Measurements from ENCODE around the gene AGR3. TPM values are rescaled to one million over a fixed set of nuclear protein-coding genes. Genes with fewer than 3 reads are reported as not detected.
A peak's percentile ranks its signal among the peaks of the same experiment; 100 is the strongest.

The AGR3 gene
- polyA plus RNA-seq, 1 experiment = not detected

DNA sequence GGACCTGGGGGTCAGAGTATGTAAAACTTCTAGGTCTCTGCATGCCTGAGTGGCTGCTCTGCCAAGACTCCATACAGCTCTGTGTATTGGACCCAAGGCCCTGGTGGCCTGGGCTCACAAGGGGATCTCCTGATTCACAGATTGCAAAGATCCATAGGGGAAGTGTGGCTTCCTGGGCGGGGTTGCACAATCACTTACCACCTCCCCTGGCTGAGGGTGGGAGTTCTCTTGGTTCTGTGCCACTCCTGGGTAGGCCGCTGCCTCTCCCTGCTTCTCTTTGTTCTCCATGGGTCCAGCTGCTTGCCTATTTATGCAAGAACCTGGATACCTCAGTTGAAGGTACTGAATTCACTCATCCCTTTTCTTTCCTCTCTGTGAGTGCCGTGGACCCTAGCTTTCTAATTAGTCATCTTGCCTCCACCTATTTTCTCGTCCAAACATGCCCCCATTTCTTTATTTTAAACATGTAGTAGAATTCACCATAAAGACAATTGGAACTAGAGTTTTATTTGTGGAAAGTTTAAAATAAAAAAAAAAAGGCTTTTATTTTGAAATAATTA, 18.5 kb upstream of the AGR3 start:
- Histone ChIP-seq H3K9me3 (ENCODE audit: control insufficient read depth, insufficient read depth, low read length) (no peaks in the 10 kb centered on the region), H3K27me3 (ENCODE audit: control insufficient read depth, insufficient read depth, low read length) (no peaks in the 10 kb centered on the region), H3K4me3 (ENCODE audit: low read depth, low read length) (no peak overlapping the region), H3K27ac (ENCODE audit: low read depth, low read length) (no peak overlapping the region)
- POLR2A ChIA-PET = no interaction called here
- no peak for DNase-seq (ENCODE audit: low read depth, low spot score)
- CTCF ChIA-PET = interaction anchor here (0.6 to 1.1 kb wide), 2 partner anchors 9 to 10 kb away, joined by 3 read pairs; no protein-coding TSS in a partner anchor
- TF ChIP-seq, protein P1, sequence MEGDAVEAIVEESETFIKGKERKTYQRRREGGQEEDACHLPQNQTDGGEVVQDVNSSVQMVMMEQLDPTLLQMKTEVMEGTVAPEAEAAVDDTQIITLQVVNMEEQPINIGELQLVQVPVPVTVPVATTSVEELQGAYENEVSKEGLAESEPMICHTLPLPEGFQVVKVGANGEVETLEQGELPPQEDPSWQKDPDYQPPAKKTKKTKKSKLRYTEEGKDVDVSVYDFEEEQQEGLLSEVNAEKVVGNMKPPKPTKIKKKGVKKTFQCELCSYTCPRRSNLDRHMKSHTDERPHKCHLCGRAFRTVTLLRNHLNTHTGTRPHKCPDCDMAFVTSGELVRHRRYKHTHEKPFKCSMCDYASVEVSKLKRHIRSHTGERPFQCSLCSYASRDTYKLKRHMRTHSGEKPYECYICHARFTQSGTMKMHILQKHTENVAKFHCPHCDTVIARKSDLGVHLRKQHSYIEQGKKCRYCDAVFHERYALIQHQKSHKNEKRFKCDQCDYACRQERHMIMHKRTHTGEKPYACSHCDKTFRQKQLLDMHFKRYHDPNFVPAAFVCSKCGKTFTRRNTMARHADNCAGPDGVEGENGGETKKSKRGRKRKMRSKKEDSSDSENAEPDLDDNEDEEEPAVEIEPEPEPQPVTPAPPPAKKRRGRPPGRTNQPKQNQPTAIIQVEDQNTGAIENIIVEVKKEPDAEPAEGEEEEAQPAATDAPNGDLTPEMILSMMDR (IDR thresholded peaks at IDR 0.05; ENCODE audit: low read depth, low read length) = no peak

DNA sequence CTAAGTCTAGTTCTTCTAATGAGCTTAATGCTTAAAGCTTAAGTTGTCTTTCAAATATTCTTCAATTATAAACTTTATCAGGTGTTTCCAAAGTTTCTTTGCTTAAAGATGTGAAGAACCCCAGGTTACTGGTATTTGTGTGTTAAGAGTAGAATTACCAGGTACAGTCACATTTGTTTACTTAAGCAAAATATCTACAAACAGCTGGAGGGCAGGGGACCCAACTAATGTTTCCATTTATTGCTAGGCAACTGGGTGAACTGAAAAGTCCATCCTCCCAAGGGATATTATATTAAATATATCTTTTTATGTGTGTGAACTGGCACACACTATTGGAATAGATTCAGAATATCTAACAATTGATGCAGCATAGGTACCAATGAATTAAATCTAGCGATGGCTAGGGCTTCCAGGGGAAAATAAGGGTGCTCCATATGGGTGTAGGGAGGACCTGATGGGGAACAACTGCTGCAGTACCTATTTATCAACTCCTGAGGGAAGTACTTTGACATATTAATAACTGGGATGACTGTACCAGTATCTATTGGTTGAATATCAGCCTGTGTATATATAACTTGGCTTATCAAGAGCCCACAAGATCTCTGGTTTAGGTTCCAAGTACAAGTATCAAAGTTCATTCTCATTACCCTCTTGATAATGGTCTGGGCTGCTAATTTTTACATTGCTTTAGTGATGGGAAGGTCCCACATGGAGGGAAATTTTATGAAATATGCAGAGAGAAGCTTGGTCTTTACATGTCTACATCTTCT, 10.3 kb upstream of the AGR3 start:
- H3K27ac ChIP-seq (ENCODE audit: low read depth, low read length) = no peak overlapping the region
- POLR2A ChIA-PET = no interaction called here
- no peaks in the 10 kb centered on the region for H3K9me3 ChIP-seq (ENCODE audit: control insufficient read depth, insufficient read depth, low read length)
- TF ChIP-seq, protein P1 (IDR thresholded peaks at IDR 0.05; ENCODE audit: low read depth, low read length) = no peak
- H3K4me3 ChIP-seq (ENCODE audit: low read depth, low read length) = no peak overlapping the region
- H3K27me3 ChIP-seq (ENCODE audit: control insufficient read depth, insufficient read depth, low read length) = no peaks in the 10 kb centered on the region
- no peak for DNase-seq (ENCODE audit: low read depth, low spot score)
- CTCF ChIA-PET = interaction anchor here (0.5 to 4.3 kb wide), 24 partner anchors 11 to 1461 kb away, joined by 3 to 95 read pairs (median 4); partner anchors contain the start of gene AGR3

DNA sequence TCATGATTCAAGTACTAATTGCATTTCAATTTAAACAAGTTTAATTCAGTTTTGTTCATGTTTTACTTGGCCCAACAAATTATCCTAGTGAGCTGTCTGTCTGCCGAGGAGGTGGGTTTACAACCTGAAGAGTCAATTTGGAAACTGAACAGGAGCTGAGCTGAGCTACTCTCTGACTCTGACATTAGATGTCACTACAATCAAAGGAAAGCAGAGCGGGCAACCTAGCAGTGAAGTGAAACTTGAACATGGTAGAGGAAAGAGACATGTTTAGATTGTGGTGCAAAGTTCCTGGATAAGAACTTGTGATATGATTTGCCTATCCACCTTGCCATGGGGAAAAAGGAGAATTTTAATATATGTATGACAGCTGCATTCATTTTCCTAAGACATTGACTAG, 9.6 kb upstream of the AGR3 start:
- ChIA-PET CTCF (interaction anchor here (0.6 to 4.3 kb wide), 27 partner anchors 8 to 1462 kb away, joined by 3 to 95 read pairs (median 4); partner anchors contain the start of gene AGR3), POLR2A (no interaction called here)
- no peaks in the 10 kb centered on the region for H3K9me3 ChIP-seq (ENCODE audit: control insufficient read depth, insufficient read depth, low read length)
- H3K27ac ChIP-seq (ENCODE audit: low read depth, low read length) = no peak overlapping the region
- H3K4me3 ChIP-seq (ENCODE audit: low read depth, low read length) = no peak overlapping the region
- no peaks in the 10 kb centered on the region for H3K27me3 ChIP-seq (ENCODE audit: control insufficient read depth, insufficient read depth, low read length)
- peak; percentile 30 for DNase-seq (ENCODE audit: low read depth, low spot score)
- TF ChIP-seq, protein P1 (IDR thresholded peaks at IDR 0.05; ENCODE audit: low read depth, low read length) = peak; percentile 66

DNA sequence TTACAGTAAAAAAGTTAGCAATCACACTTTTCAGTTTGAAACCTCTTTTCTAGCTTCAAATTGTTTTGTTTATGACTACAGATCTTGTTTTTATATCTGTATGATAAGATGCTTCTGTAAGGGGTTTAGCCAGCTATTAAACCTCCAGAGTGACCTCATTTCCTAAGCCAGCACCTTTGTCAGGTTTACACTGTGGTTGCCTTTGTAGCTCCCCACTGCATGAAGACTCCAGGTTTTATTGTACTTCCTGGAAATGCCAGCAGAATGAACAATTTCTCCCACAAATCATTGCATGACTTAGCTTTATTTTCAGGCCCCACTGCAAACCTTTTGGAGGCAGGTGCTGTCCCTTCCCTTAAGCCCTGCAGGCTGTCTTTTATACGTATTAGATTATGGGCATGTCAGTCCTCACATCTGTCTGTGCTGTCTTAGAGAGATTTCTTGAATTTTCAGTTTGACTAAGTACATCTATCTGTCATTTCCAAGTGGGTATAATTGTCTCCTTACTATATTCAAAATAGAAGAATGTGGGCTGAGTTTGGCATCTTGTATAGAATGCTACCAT, 8.2 kb upstream of the AGR3 start:
- no peak for DNase-seq (ENCODE audit: low read depth, low spot score)
- ChIA-PET CTCF (interaction anchor here (0.5 to 1.1 kb wide), 4 partner anchors 10 to 1115 kb away, joined by 3 to 7 read pairs (median 4); no protein-coding TSS in a partner anchor), POLR2A (no interaction called here)
- Histone ChIP-seq H3K27me3 (ENCODE audit: control insufficient read depth, insufficient read depth, low read length) (no peaks in the 10 kb centered on the region), H3K4me3 (ENCODE audit: low read depth, low read length) (no peak overlapping the region), H3K27ac (ENCODE audit: low read depth, low read length) (no peak overlapping the region), H3K9me3 (ENCODE audit: control insufficient read depth, insufficient read depth, low read length) (no peaks in the 10 kb centered on the region)
- TF ChIP-seq, protein P1 (IDR thresholded peaks at IDR 0.05; ENCODE audit: low read depth, low read length) = no peak

DNA sequence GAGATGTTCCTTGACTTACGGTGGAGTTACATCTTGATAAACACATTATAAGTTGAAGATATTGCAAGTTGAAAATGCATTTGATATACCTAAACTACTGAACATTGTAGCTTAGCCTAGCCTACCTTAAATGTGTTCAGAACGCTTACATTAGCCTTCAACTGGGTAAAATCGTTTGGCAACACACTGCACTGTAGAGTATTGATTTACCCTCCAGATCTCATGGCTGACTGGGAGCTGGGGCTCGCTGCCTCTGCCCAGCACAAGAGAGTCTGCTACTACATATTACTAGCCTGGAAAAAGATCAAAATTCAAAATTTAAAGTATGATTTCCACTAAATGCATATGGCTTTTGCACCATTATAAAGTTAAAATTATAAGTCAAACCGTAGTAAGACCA, 7.5 kb upstream of the AGR3 start:
- ChIA-PET CTCF (interaction anchor here (0.5 to 1.1 kb wide), 4 partner anchors 29 to 1115 kb away, joined by 3 to 7 read pairs (median 4); no protein-coding TSS in a partner anchor), POLR2A (no interaction called here)
- Histone ChIP-seq H3K27me3 (ENCODE audit: control insufficient read depth, insufficient read depth, low read length) (no peaks in the 10 kb centered on the region), H3K4me3 (ENCODE audit: low read depth, low read length) (no peak overlapping the region), H3K9me3 (ENCODE audit: control insufficient read depth, insufficient read depth, low read length) (no peaks in the 10 kb centered on the region), H3K27ac (ENCODE audit: low read depth, low read length) (no peak overlapping the region)
- TF ChIP-seq, protein P1 (IDR thresholded peaks at IDR 0.05; ENCODE audit: low read depth, low read length) = no peak
- no peak for DNase-seq (ENCODE audit: low read depth, low spot score)
